Pancreas (tissue), 10 donors: ENCODE measurements around the gene PLLP. TPM values are rescaled to one million over a fixed set of nuclear protein-coding genes. Genes with fewer than 3 reads are reported as not detected.

ENCODE experiments used
- ATAC-seq, 4 donors: fragments of 200-7000 bp; cut with Tn5 transposase; one replicate each; pipeline versions ENCODE4 v1.8.0 to v1.9.1; 2020; ENCODE audit warnings: mild to moderate bottlenecking in 4 of 4, moderate library complexity in 4 of 4
- DNase-seq, 6 donors: peaks; one replicate each; pipeline ENCODE4 v3.0.0-alpha.2; 2020
- FAIRE-seq: peaks from 2 replicates; lab custom pipeline; 2012; peaks lifted over from hg19 to GRCh38; lab: Jason Lieb, UNC
- H3K27ac ChIP-seq, 4 donors: fragments of 200-600 bp; sonication (generic); 1 replicate in 3 of 4; 2 replicates in 1 of 4; pipeline versions ENCODE4 v1.5.0 to v1.8.0; 2020
- H3K27me3 ChIP-seq, 4 donors: fragments of 200-600 bp; one replicate each; pipeline ENCODE4 v1.8.0; 2021
- H3K36me3 ChIP-seq, 3 donors: fragments of 200-600 bp; sonication (generic) in 1 of 3; one replicate each; pipeline versions ENCODE4 v1.5.0 to v1.8.0; 2020 to 2021
- H3K4me1 ChIP-seq, 3 donors: fragments of 200-600 bp; one replicate each; pipeline ENCODE4 v1.8.0; 2021
- H3K4me3 ChIP-seq, 4 donors: fragments of 200-600 bp; sonication (generic) in 2 of 4; one replicate each; pipeline versions ENCODE4 v1.5.0 to v1.8.0; 2020 to 2021
- H3K9me3 ChIP-seq, 4 donors: fragments of 200-600 bp; one replicate each; pipeline ENCODE4 v1.8.0; 2021
- CTCF ChIP-seq, 4 donors: fragments of 200-600 bp; sonication (generic) in 3 of 4; IDR thresholded peaks; one replicate each; pipeline versions ENCODE4 v1.5.0 to v1.8.0; 2021; ENCODE audit warnings: antibody characterized with exemption in 4 of 4
- WGBS, 2 donors: extraction: QIAGEN DNeasy Blood & Tissue Kit; methylation state at CpG; one replicate each; pipeline ENCODE4 v1.1.7; 2013; 5-methylcytosine and 5-hydroxymethylcytosine counted together
- intact Hi-C, 3 donors: fragments of 100-400 bp; cut with DNase I; formaldehyde crosslinking; loops; one replicate each; pipeline versions ENCODE4 v1.11.1 to v1.14.2; 2022
- polyA plus RNA-seq, 2 donors: library from polyadenylated mRNA; stranded (reverse); fragments of 200-250 nt; gene quantifications; one replicate each; pipeline ENCODE4 v1.2.3, GENCODE V29; 2013
- total RNA-seq, 6 donors: library from RNA; stranded (reverse); fragmentation: NEBNext Ultra II Directional in 4 of 6; extraction: Animal tissue kit (Norgen Biotek cat#: 25700) in 4 of 6; gene quantifications; one replicate each; pipeline versions ENCODE4 v1.2.1 to v1.2.4, GENCODE V29; 2021 to 2023
- donor health status: healthy with polysubstance abuse.
- donor health status: DM: no; HTN: no; CAD: no; lungs with moderate emphysema.
- donor health status: DM: no; HTN: no; CAD: no.
- donor health status: control.
- donor health status: control.
- donor health status: Bipolar disorder and iron deficiency.
- donor health status: DM: yes; HTN: yes; CAD: no.
- donor health status: DM: no; HTN: no; CAD: no.
- donor health status: DM: no; HTN: no; CAD: no.
- donor health status: DM: yes; HTN: yes; CAD: no.

PLLP gene
- total and polyA plus RNA-seq, 8 donors = 10.8 to 34.3 (median 24.1) TPM

- intact Hi-C loops = no loop called here
- Histone ChIP-seq H3K4me3 (no peak overlapping the region), H3K27ac (no peak overlapping the region), H3K36me3 (no peaks in the 10 kb centered on the region), H3K4me1 (no peaks in the 10 kb centered on the region), H3K27me3 (no peaks in the 10 kb centered on the region), H3K9me3 (no peaks in the 10 kb centered on the region)
- 72 to 78% methylated on average over 7 of the region's 7 CpGs for WGBS, 2 donors
- DNase-seq (no peak), ATAC-seq (no peak), FAIRE-seq (no peak)
- TF ChIP-seq CTCF (IDR thresholded peaks at IDR 0.05) = no peak
Measured at GRCh38 chr16:57315416-57315815, 30.9 kb upstream of the PLLP start.

GRCh38 chr16:57314161-57314785, 29.8 kb upstream of the PLLP start:
- 64 to 81% methylated on average over 1 of the region's 1 CpG for WGBS, 2 donors
- H3K27ac ChIP-seq = peak overlapping the region in 2 of 4 donors; percentile 69 to 75
- ATAC-seq = peak in 3 of 4 donors; percentile 28 to 65 (median 65)

GRCh38 chr16:57313509-57313908, 29.0 kb upstream of the PLLP start:
- Histone ChIP-seq H3K27ac (peak overlapping the region in 2 of 4 donors; percentile 69 to 75), H3K27me3 (no peaks in the 10 kb centered on the region), H3K4me3 (no peak overlapping the region), H3K4me1 (no peaks in the 10 kb centered on the region), H3K36me3 (no peaks in the 10 kb centered on the region), H3K9me3 (no peaks in the 10 kb centered on the region)
- 56 to 69% methylated on average over 2 of the region's 2 CpGs for WGBS, 2 donors
- no peak for FAIRE-seq
- intact Hi-C loops = no loop called here
- TF ChIP-seq CTCF (IDR thresholded peaks at IDR 0.05) = no peak
- no peak for DNase-seq
- no peak for ATAC-seq

More at GRCh38 chr16:57314161-57314785, 29.8 kb upstream of the PLLP start:
- FAIRE-seq (no peak), DNase-seq (no peak)
- no peaks in the 10 kb centered on the region for H3K36me3 ChIP-seq
- H3K9me3 ChIP-seq = no peaks in the 10 kb centered on the region
- H3K4me3 ChIP-seq = no peak overlapping the region
- intact Hi-C loops = no loop called here
- no peaks in the 10 kb centered on the region for H3K4me1 ChIP-seq
- H3K27me3 ChIP-seq = no peaks in the 10 kb centered on the region
- TF ChIP-seq CTCF (IDR thresholded peaks at IDR 0.05) = no peak

GRCh38 chr16:57310801-57311200, 26.3 kb upstream of the PLLP start:
- no peak for TF ChIP-seq CTCF (IDR thresholded peaks at IDR 0.05)
- no peaks in the 10 kb centered on the region for H3K4me1 ChIP-seq
- no peak overlapping the region for H3K27ac ChIP-seq
- 33 to 39% methylated on average over 4 of the region's 4 CpGs for WGBS, 2 donors
- no peaks in the 10 kb centered on the region for H3K27me3 ChIP-seq
- H3K36me3 ChIP-seq = no peaks in the 10 kb centered on the region
- FAIRE-seq (no peak), ATAC-seq (no peak), DNase-seq (no peak)
- no peaks in the 10 kb centered on the region for H3K9me3 ChIP-seq
- no peak overlapping the region for H3K4me3 ChIP-seq
- intact Hi-C loops = no loop called here

DNA sequence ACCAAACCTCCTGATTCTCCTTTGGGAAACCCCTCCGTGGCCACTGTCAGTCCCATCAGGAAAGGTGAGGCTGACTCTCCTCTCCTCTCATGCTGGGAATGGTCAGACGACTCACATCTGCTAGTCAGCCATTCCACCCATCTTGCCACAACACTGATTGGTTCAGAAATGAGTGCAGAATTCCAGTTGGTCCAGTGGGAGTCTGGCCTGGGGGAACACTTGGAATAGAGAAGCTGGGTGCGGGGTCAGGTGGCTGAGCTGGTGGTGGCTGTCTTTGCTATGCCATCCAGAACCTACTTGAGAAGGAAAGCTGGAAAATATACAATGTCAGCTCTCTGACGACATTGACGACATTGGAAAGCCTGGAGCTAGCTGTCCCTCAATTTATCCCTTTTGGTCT, 23.6 kb upstream of the PLLP start:
- no peak for FAIRE-seq
- 54 to 71% methylated on average over 5 of the region's 5 CpGs for WGBS, 2 donors
- intact Hi-C loops = loop anchor here in 2 of 3 donors (10.0 kb wide), 2 partner anchors 107 to 207 kb away; no protein-coding TSS in a partner anchor
- ATAC-seq = no peak
- no peak for DNase-seq
- Histone ChIP-seq H3K4me1 (no peaks in the 10 kb centered on the region), H3K9me3 (no peaks in the 10 kb centered on the region), H3K27me3 (no peaks in the 10 kb centered on the region), H3K27ac (no peak overlapping the region), H3K36me3 (no peaks in the 10 kb centered on the region), H3K4me3 (no peak overlapping the region)
- no peak for TF ChIP-seq CTCF (IDR thresholded peaks at IDR 0.05)
